SK-N-MC (cell line): ENCODE data around the gene AKAP13.

Source experiments
- EZH2 ChIP-seq: fragments of 200-600 bp; sonication (generic); IDR thresholded peaks from one replicate; pipeline ENCODE4 v1.6.1; 2017; ENCODE audit warnings: antibody characterized with exemption
- FOXP2 ChIP-seq: optimal IDR thresholded peaks from 2 replicates; pipeline ENCODE3; 2011; ENCODE audit warnings: mild to moderate bottlenecking, moderate library complexity; ENCODE audit not compliant: insufficient read depth; ENCODE audit errors: extremely low read length, control extremely low read depth

DNA sequence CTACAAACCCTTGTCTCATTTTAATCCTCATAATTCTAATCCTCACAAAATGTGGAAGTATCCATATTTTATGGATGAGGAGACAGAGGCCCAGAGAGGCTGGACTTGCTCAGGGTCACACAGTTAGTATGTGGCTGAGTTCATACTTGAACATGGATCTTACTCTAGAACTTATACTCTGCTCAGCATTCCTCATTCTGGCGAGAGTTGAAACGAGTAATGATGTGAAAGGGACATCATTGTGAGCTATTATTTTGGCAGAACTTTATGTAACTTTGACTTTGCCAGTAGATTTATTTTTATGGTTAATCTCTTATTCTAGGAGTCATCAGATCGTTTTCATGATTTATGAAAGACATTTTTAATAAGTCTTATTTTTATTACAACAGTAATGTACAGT lies 17.5 kb downstream of the AKAP13 start:
- no peak for TF ChIP-seq EZH2
- no peak for TF ChIP-seq FOXP2
